H1 (cell line): ENCODE data around the gene GUCY2D. TPM values are rescaled to one million over a fixed set of nuclear protein-coding genes. Genes with fewer than 3 reads are reported as not detected.
A peak's percentile ranks its signal among the peaks of the same experiment; 100 is the strongest.

Experiments used
- CTCF ChIA-PET: fragments of 300-600 bp; sonication (Branson Sonifier 250); formaldehyde crosslinking; loops from one replicate; lab custom pipeline; 2021; ENCODE audit not compliant: partially characterized antibody; lab: Charles Lee
- POLR2A ChIA-PET: fragments of 300-600 bp; sonication (Branson Sonifier 250); formaldehyde crosslinking; loops from one replicate; lab custom pipeline; 2021; ENCODE audit warnings: inconsistent platforms; ENCODE audit not compliant: partially characterized antibody; lab: Charles Lee
- DNase-seq, 2 experiments: peaks; one replicate each; pipeline versions ENCODE4 v3.0.0 to v3.0.0-alpha.2; 2010 to 2022; ENCODE audit warnings: low spot score in 2 of 2, low read depth in 1 of 2, mixed read lengths in 1 of 2
- FAIRE-seq: peaks from 2 replicates; lab custom pipeline; 2011; peaks lifted over from hg19 to GRCh38; lab: Jason Lieb, UNC
- H2AFZ ChIP-seq: 2 replicates; pipeline ENCODE4 v1.8.1; 2012; ENCODE audit warnings: low read length, inconsistent platforms
- H2AK5ac ChIP-seq: 2 replicates; pipeline ENCODE4 v1.6.1; 2013; ENCODE audit warnings: low read depth, low read length
- H2BK120ac ChIP-seq: replicated peaks from 2 replicates; pipeline ENCODE3; 2013; ENCODE audit warnings: low read depth, low read length, inconsistent platforms
- H2BK12ac ChIP-seq: 2 replicates; pipeline ENCODE4 v1.6.1; 2013; ENCODE audit warnings: low read depth, low read length
- H2BK15ac ChIP-seq: 2 replicates; pipeline ENCODE4 v1.6.1; 2013; ENCODE audit warnings: low read length
- H2BK20ac ChIP-seq: 2 replicates; pipeline ENCODE4 v1.6.1; 2013; ENCODE audit warnings: low read length
- H2BK5ac ChIP-seq: 2 replicates; pipeline ENCODE4 v1.6.1; 2013; ENCODE audit warnings: low read depth, low read length
- H3K14ac ChIP-seq: 2 replicates; pipeline ENCODE4 v1.6.1; 2013; ENCODE audit warnings: inconsistent platforms; ENCODE audit not compliant: insufficient read length
- H3K18ac ChIP-seq: 2 replicates; pipeline ENCODE4 v1.6.1; 2013; ENCODE audit warnings: low read length; ENCODE audit errors: extremely low read depth
- H3K23ac ChIP-seq: 2 replicates; pipeline ENCODE4 v1.6.1; 2013; ENCODE audit warnings: inconsistent platforms; ENCODE audit not compliant: insufficient read length
- H3K23me2 ChIP-seq: 2 replicates; pipeline ENCODE4 v1.6.1; 2013; ENCODE audit warnings: low read depth, low read length
- H3K27ac ChIP-seq: 2 replicates; pipeline ENCODE4 v1.6.1; 2011; ENCODE audit warnings: low read depth, low read length, inconsistent platforms
- H3K27me3 ChIP-seq, 4 experiments: replicated peaks in 1 of 4; 1 replicate in 1 of 4; 2 replicates in 3 of 4; pipeline versions ENCODE4 v1.6.1 to v1.8.1; 2011 to 2013; ENCODE audit warnings: low read length in 3 of 4, mild to moderate bottlenecking in 3 of 4, inconsistent platforms in 2 of 4, mixed read lengths in 2 of 4, moderate library complexity in 1 of 4; ENCODE audit not compliant: control insufficient read depth in 3 of 4, insufficient read depth in 3 of 4; ENCODE audit errors: extremely low read depth in 1 of 4
- H3K36me3 ChIP-seq, 4 experiments: 2 replicates each; pipeline versions ENCODE4 v1.6.1 to v1.8.1; 2011 to 2013; ENCODE audit warnings: mild to moderate bottlenecking in 4 of 4, low read length in 3 of 4, moderate library complexity in 2 of 4, control low read depth in 1 of 4, inconsistent platforms in 1 of 4; ENCODE audit not compliant: insufficient read depth in 4 of 4, control insufficient read depth in 2 of 4
- H3K4ac ChIP-seq: replicated peaks from 2 replicates; pipeline ENCODE3; 2013; ENCODE audit warnings: low read length, low read depth, mixed read lengths, inconsistent platforms; ENCODE audit not compliant: insufficient read length
- H3K4me1 ChIP-seq, 4 experiments: replicated peaks in 1 of 4; 1 replicate in 1 of 4; 2 replicates in 3 of 4; pipeline versions ENCODE4 v1.6.1 to v1.8.1; 2011 to 2013; ENCODE audit warnings: low read length in 3 of 4, inconsistent platforms in 2 of 4, mixed read lengths in 1 of 4; ENCODE audit not compliant: insufficient read depth in 4 of 4, control insufficient read depth in 3 of 4
- H3K4me2 ChIP-seq, 2 experiments: 2 replicates each; pipeline versions ENCODE4 v1.6.1 to v1.8.1; 2011 to 2013; ENCODE audit warnings: low read depth in 2 of 2, low read length in 2 of 2, control low read depth in 1 of 2, inconsistent platforms in 1 of 2, mild to moderate bottlenecking in 1 of 2; ENCODE audit not compliant: insufficient read depth in 1 of 2
- H3K4me3 ChIP-seq, 4 experiments: fragments of 200-600, 300-600 bp in 1 of 4; sonication (generic), shearing (Covaris generic), sonication (Bioruptor Twin) in 1 of 4; 2 replicates each; pipeline versions ENCODE4 v1.5.1 to v1.8.1; 2011 to 2016; ENCODE audit warnings: low read length in 4 of 4, low read depth in 3 of 4, control low read depth in 2 of 4, inconsistent platforms in 2 of 4, mild to moderate bottlenecking in 2 of 4, mixed read lengths in 1 of 4, moderate library complexity in 1 of 4; ENCODE audit not compliant: insufficient read depth in 2 of 4; ENCODE audit errors: extremely low read depth in 1 of 4
- H3K56ac ChIP-seq: replicated peaks from 2 replicates; pipeline ENCODE3; 2013; ENCODE audit warnings: low read depth, mild to moderate bottlenecking, mixed read lengths, low read length, inconsistent platforms; ENCODE audit not compliant: insufficient read length
- H3K79me1 ChIP-seq: 2 replicates; pipeline ENCODE4 v1.6.1; 2013; ENCODE audit warnings: low read depth, low read length, control low read depth
- H3K79me2 ChIP-seq, 2 experiments: 2 replicates each; pipeline versions ENCODE4 v1.6.1 to v1.8.1; 2012 to 2013; ENCODE audit warnings: low read length in 2 of 2, mild to moderate bottlenecking in 2 of 2, inconsistent platforms in 1 of 2; ENCODE audit not compliant: insufficient read depth in 2 of 2, control insufficient read depth in 1 of 2
- H3K9ac ChIP-seq, 4 experiments: replicated peaks in 1 of 4; 1 replicate in 1 of 4; 2 replicates in 3 of 4; pipeline versions ENCODE4 v1.6.1 to v1.8.1; 2011 to 2013; ENCODE audit warnings: low read depth in 3 of 4, low read length in 3 of 4, control low read depth in 2 of 4, mild to moderate bottlenecking in 2 of 4, moderate library complexity in 2 of 4, inconsistent platforms in 1 of 4; ENCODE audit errors: extremely low read depth in 1 of 4
- H3K9me3 ChIP-seq, 2 experiments: 2 replicates each; pipeline versions ENCODE4 v1.6.1 to v1.8.1; 2012 to 2013; ENCODE audit warnings: mild to moderate bottlenecking in 2 of 2, moderate library complexity in 2 of 2, control low read depth in 1 of 2, inconsistent platforms in 1 of 2, low read depth in 1 of 2, low read length in 1 of 2, mixed read lengths in 1 of 2; ENCODE audit not compliant: insufficient read depth in 2 of 2
- H4K20me1 ChIP-seq, 2 experiments: replicated peaks in 1 of 2; 2 replicates each; pipeline versions ENCODE3 to v1.8.1; 2011 to 2013; ENCODE audit warnings: inconsistent platforms in 2 of 2, low read length in 2 of 2, mild to moderate bottlenecking in 1 of 2; ENCODE audit not compliant: insufficient read depth in 2 of 2, control insufficient read depth in 1 of 2
- H4K5ac ChIP-seq: 2 replicates; pipeline ENCODE4 v1.6.1; 2013; ENCODE audit warnings: low read length, low read depth, mixed read lengths, inconsistent platforms; ENCODE audit not compliant: insufficient read length
- H4K8ac ChIP-seq: 2 replicates; pipeline ENCODE4 v1.8.0; 2013; ENCODE audit warnings: mild to moderate bottlenecking, moderate library complexity, low read length, inconsistent platforms; ENCODE audit not compliant: insufficient read depth; ENCODE audit errors: extremely low read depth
- H4K91ac ChIP-seq: replicated peaks from 2 replicates; pipeline ENCODE3; 2013; ENCODE audit warnings: low read length, mixed read lengths, inconsistent platforms; ENCODE audit not compliant: insufficient read length
- CEBPB ChIP-seq: IDR thresholded peaks from 2 replicates; pipeline ENCODE4 v1.6.1; 2012; ENCODE audit warnings: low read depth, low read length
- GTF2F1 ChIP-seq: IDR thresholded peaks from 2 replicates; pipeline ENCODE4 v1.6.1; 2012; ENCODE audit warnings: low read depth, low read length, improper control_type of control experiment, borderline replicate concordance
- HDAC2 ChIP-seq, 2 experiments: fragments of 300-600 bp in 1 of 2; sonication (generic) in 1 of 2; IDR thresholded peaks; 2 replicates each; pipeline ENCODE4 v1.6.1; 2011 to 2012; ENCODE audit warnings: low read depth in 2 of 2, low read length in 2 of 2, mild to moderate bottlenecking in 2 of 2, moderate library complexity in 2 of 2, borderline replicate concordance in 1 of 2, inconsistent platforms in 1 of 2
- KDM5A ChIP-seq: fragments of 200-600 bp; IDR thresholded peaks from 2 replicates; pipeline ENCODE4 v1.7.1; 2012; ENCODE audit warnings: mild to moderate bottlenecking, low read length, inconsistent platforms, mixed read lengths
- MAFK ChIP-seq: IDR thresholded peaks from 2 replicates; pipeline ENCODE4 v1.6.1; 2012; ENCODE audit warnings: low read depth, mild to moderate bottlenecking, improper control_type of control experiment, low read length
- NANOG ChIP-seq: IDR thresholded peaks from 2 replicates; pipeline ENCODE4 v1.6.1; 2011; ENCODE audit warnings: low read length, low read depth, mild to moderate bottlenecking, inconsistent platforms; ENCODE audit not compliant: insufficient read depth, poor library complexity, severe bottlenecking
- RFX5 ChIP-seq: IDR thresholded peaks from 2 replicates; pipeline ENCODE4 v1.6.1; 2011; ENCODE audit warnings: low read depth, low read length, improper control_type of control experiment, borderline replicate concordance
- RNF2 ChIP-seq: fragments of 200-900, 300-1000 bp; sonication (generic); IDR thresholded peaks from 2 replicates; pipeline ENCODE4 v1.7.1; 2016; ENCODE audit warnings: borderline replicate concordance, low read depth, mild to moderate bottlenecking, antibody characterized with exemption, low read length; ENCODE audit not compliant: poor library complexity, severe bottlenecking; ENCODE audit errors: missing control alignments
- SIRT6 ChIP-seq: IDR thresholded peaks from one replicate; pipeline ENCODE4 v1.7.1; 2012; ENCODE audit warnings: low read length, inconsistent platforms
- WGBS, 2 experiments: shearing (Covaris generic) in 1 of 2; methylation state at CpG; one replicate each; pipeline versions ENCODE4 v1.1.6 to v1.1.7; 2013 to 2015; ENCODE audit warnings: low lambda C conversion rate in 2 of 2, mixed read lengths in 2 of 2, inconsistent platforms in 1 of 2, low coverage in 1 of 2, missing lambda C conversion rate in 1 of 2; ENCODE audit not compliant: insufficient replicate concordance in 2 of 2, insufficient coverage in 1 of 2, insufficient read length in 1 of 2; ENCODE audit errors: extremely low coverage in 1 of 2, missing lambda C conversion rate in 1 of 2; 5-methylcytosine and 5-hydroxymethylcytosine counted together
- polyA plus RNA-seq, 7 experiments: library from polyadenylated mRNA; depleted of rRNA in 3 of 7; stranded (reverse) in 5 of 7; unstranded in 2 of 7; fragments of >200 nt in 5 of 7; fragments of 200-250 nt in 2 of 7; gene quantifications; 1 replicate in 5 of 7; 2 replicates in 1 of 7; 4 replicates in 1 of 7; pipeline versions ENCODE4 v1.2.1 to v1.2.3, GENCODE V29; 2011 to 2013; ENCODE audit warnings: missing spikeins in 2 of 7, mixed read lengths in 2 of 7
- total RNA-seq: library from RNA; stranded (reverse); fragmentation: NEBNext Ultra II Directional; extraction: Animal tissue kit (Norgen Biotek cat#: 25700); gene quantifications from 2 replicates; pipeline ENCODE4 v1.2.1, GENCODE V29; 2021

Gene GUCY2D
- total and polyA plus RNA-seq, 2 of the 8 experiments (the other 6 are each of a cell fraction or from before 2014, with no cell fraction given): 0.20 to 0.48 TPM

DNA sequence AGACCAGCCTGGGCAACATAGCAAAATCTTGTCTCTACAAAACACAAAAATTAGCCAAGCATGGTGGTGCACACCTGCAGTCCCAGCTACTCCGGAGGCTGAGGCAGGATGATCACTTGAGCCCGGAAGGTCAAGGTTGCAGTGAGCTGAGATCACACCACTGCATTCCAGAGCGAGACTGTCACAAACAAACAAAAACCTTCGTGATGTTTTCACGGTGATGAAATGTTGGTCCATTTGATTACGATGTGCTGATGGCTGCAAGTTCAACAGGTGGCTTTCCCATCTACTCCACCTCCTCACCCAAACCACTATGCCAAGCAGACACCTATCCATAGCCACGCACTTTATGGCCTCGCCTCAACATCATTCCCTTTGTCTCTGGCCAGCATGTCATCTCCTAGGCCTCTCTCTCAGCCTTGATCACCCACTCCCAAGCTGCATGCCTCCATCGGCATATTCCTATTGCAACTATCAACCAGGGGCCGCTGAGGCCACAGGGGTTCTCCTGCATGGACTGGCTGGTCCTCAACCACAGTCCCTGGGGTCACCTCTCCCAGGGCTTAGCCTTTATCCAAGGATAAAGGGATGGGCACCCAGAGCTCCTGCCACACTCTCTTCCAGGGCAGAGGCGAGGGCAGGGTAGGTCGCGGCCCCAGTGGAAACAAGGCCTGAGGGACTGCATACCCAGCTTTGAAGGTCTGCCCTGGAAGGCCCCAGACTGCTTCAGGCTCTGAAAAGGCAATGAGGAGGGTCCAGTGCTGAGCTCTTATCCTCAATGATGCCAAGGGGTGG is 19.3 kb downstream of the GUCY2D start:
- Histone ChIP-seq H3K23me2 (no peaks in the 10 kb centered on the region), H3K9me3 (no peaks in the 10 kb centered on the region), H3K14ac (no peak overlapping the region), H3K4ac (no peak overlapping the region), H2BK5ac (no peak overlapping the region), H2BK12ac (no peak overlapping the region), H3K9ac (no peak overlapping the region; a peak in 1 of 7 replicates), H4K8ac (peak overlapping the region; percentile 37; the same call in 1 of the 2 replicates), H3K27me3 (peaks cover 0 to 4% (median under 1%) of the 10 kb centered on the region in 4 experiments; a peak in 2 of 7 replicates), H2BK20ac (no peak overlapping the region), H3K18ac (no peak overlapping the region), H2BK15ac (no peak overlapping the region), H3K56ac (no peak overlapping the region), H3K79me1 (no peaks in the 10 kb centered on the region), H2BK120ac (no peak overlapping the region), H3K4me2 (no peak overlapping the region), H4K91ac (no peak overlapping the region), H4K20me1 (no peaks in the 10 kb centered on the region), H3K79me2 (no peaks in the 10 kb centered on the region), H4K5ac (no peak overlapping the region), H3K36me3 (no peaks in the 10 kb centered on the region), H3K27ac (no peak overlapping the region), H2AFZ (no peak overlapping the region), H3K23ac (no peak overlapping the region), H3K4me1 (no peaks in the 10 kb centered on the region), H3K4me3 (no peak overlapping the region), H2AK5ac (0 out of 2 replicates have a peak overlapping the region, but pooled peaks have one; percentile 39)
- ChIA-PET CTCF (interaction anchor here (0.6 to 12.8 kb wide), 15 partner anchors 10 to 378 kb away, joined by 3 to 141 read pairs (median 5); partner anchors contain the start of genes ALOX15B and GUCY2D), POLR2A (interaction anchor here (1.0 kb wide), 1 partner anchor 106 kb away, joined by 3 read pairs; the partner anchor contains the start of gene RNF227)
- WGBS, 2 experiments: 89% methylated on average over 13 of the region's 13 CpGs; no CpG with 5 or more reads in 1 of the 2 experiments
- no peak for DNase-seq
- no peak for FAIRE-seq
- TF ChIP-seq MAFK (no peak), HDAC2 (IDR thresholded peaks at IDR 0.05; ENCODE audit: borderline replicate concordance in 1 of 2, low read depth in 2 of 2, low read length in 2 of 2) (no peak), GTF2F1 (no peak), NANOG (no peak), RNF2 (no peak), KDM5A (no peak), SIRT6 (no peak), CEBPB (no peak), RFX5 (no peak)
